Loucy (cell line): ENCODE data around the gene B4GALT2.
A peak's percentile ranks its signal among the peaks of the same experiment; 100 is the strongest.

Source experiments
- H2AFZ ChIP-seq: fragments of 200-600 bp; sonication (generic); 2 replicates; pipeline ENCODE4 v1.6.0; 2016; ENCODE audit warnings: antibody characterized with exemption, mild to moderate bottlenecking, low read length, moderate library complexity
- H3F3A ChIP-seq: fragments of 200-600 bp; 2 replicates; pipeline ENCODE4 v1.6.0; 2016; ENCODE audit warnings: antibody characterized with exemption, low read depth, mild to moderate bottlenecking
- H3K27me3 ChIP-seq: fragments of 200-600 bp; sonication (generic); 2 replicates; pipeline ENCODE4 v1.6.1; 2014; ENCODE audit warnings: low read length, mild to moderate bottlenecking; ENCODE audit not compliant: insufficient read depth, poor library complexity, severe bottlenecking
- H3K36me3 ChIP-seq: fragments of 200-600 bp; sonication (generic); 2 replicates; pipeline ENCODE4 v1.6.1; 2016; ENCODE audit warnings: low read length; ENCODE audit not compliant: insufficient read depth
- H3K4me1 ChIP-seq: fragments of 200-600 bp; sonication (generic); 2 replicates; pipeline ENCODE4 v1.5.1; 2014; ENCODE audit warnings: low read length, mild to moderate bottlenecking; ENCODE audit not compliant: insufficient read depth, poor library complexity, severe bottlenecking
- H3K4me2 ChIP-seq: fragments of 200-600 bp; sonication (generic); 2 replicates; pipeline ENCODE4 v1.6.0; 2014; ENCODE audit warnings: antibody characterized with exemption, low read length, low read depth, mild to moderate bottlenecking; ENCODE audit not compliant: poor library complexity, severe bottlenecking
- H3K4me3 ChIP-seq: fragments of 200-600 bp; sonication (generic); 2 replicates; pipeline ENCODE4 v1.5.1; 2014; ENCODE audit warnings: low read length, mild to moderate bottlenecking, mixed read lengths; ENCODE audit not compliant: poor library complexity, severe bottlenecking
- H3K79me2 ChIP-seq: fragments of 200-600 bp; sonication (generic); 2 replicates; pipeline ENCODE4 v1.6.1; 2014; ENCODE audit warnings: low read length; ENCODE audit not compliant: insufficient read depth
- H3K9ac ChIP-seq: fragments of 200-600 bp; sonication (generic); 2 replicates; pipeline ENCODE4 v1.6.0; 2014; ENCODE audit warnings: mild to moderate bottlenecking, low read depth, low read length, moderate library complexity; ENCODE audit not compliant: poor library complexity, severe bottlenecking
- H3K9me2 ChIP-seq: fragments of 200-600 bp; sonication (generic); replicated peaks from 2 replicates; pipeline ENCODE4 v1.6.1; 2016; ENCODE audit warnings: low read depth, low read length, mixed read lengths
- H3K9me3 ChIP-seq: fragments of 200-600 bp; sonication (generic); 2 replicates; pipeline ENCODE4 v1.6.1; 2014; ENCODE audit warnings: mild to moderate bottlenecking, antibody characterized with exemption, low read length, low read depth; ENCODE audit not compliant: insufficient read depth
- H4K20me1 ChIP-seq: fragments of 200-600 bp; sonication (generic); 2 replicates; pipeline ENCODE4 v1.6.0; 2014; ENCODE audit warnings: antibody characterized with exemption, low read length, mild to moderate bottlenecking; ENCODE audit not compliant: insufficient read depth, poor library complexity, severe bottlenecking
- EZH2phosphoT487 ChIP-seq: fragments of 200-600 bp; IDR thresholded peaks from 2 replicates; pipeline ENCODE4 v1.6.1; 2018; ENCODE audit warnings: antibody characterized with exemption, mild to moderate bottlenecking, moderate library complexity, borderline replicate concordance
- TF ChIP-seq, protein P1 (sequence below): fragments of 200-600 bp; sonication (generic); conservative IDR thresholded peaks from 2 replicates; pipeline ENCODE4 v1.5.1; 2014; ENCODE audit warnings: mild to moderate bottlenecking, antibody characterized with exemption, low read length

B4GALT2 gene

GRCh38 chr1:43994071-43994470 is 15.1 kb downstream of the B4GALT2 start:
- Histone ChIP-seq H3K79me2 (no peaks in the 10 kb centered on the region), H3K27me3 (no peaks in the 10 kb centered on the region), H3K9me2 (no peaks in the 10 kb centered on the region), H4K20me1 (no peaks in the 10 kb centered on the region), H3F3A (no peaks in the 10 kb centered on the region), H3K4me3 (no peak overlapping the region), H2AFZ (no peak overlapping the region), H3K9me3 (no peaks in the 10 kb centered on the region), H3K9ac (no peak overlapping the region), H3K36me3 (no peaks in the 10 kb centered on the region), H3K4me2 (no peak overlapping the region), H3K4me1 (peaks cover 10% of the 10 kb centered on the region)
- TF ChIP-seq, protein P1, sequence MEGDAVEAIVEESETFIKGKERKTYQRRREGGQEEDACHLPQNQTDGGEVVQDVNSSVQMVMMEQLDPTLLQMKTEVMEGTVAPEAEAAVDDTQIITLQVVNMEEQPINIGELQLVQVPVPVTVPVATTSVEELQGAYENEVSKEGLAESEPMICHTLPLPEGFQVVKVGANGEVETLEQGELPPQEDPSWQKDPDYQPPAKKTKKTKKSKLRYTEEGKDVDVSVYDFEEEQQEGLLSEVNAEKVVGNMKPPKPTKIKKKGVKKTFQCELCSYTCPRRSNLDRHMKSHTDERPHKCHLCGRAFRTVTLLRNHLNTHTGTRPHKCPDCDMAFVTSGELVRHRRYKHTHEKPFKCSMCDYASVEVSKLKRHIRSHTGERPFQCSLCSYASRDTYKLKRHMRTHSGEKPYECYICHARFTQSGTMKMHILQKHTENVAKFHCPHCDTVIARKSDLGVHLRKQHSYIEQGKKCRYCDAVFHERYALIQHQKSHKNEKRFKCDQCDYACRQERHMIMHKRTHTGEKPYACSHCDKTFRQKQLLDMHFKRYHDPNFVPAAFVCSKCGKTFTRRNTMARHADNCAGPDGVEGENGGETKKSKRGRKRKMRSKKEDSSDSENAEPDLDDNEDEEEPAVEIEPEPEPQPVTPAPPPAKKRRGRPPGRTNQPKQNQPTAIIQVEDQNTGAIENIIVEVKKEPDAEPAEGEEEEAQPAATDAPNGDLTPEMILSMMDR, result no peak
- TF ChIP-seq EZH2phosphoT487, result no peak

- Histone ChIP-seq H3K9me3 (no peaks in the 10 kb centered on the region), H3K4me2 (no peak overlapping the region)
These were observed 16.1 kb downstream of the B4GALT2 start for GRCh38 chr1:43994794-43995790.

DNA sequence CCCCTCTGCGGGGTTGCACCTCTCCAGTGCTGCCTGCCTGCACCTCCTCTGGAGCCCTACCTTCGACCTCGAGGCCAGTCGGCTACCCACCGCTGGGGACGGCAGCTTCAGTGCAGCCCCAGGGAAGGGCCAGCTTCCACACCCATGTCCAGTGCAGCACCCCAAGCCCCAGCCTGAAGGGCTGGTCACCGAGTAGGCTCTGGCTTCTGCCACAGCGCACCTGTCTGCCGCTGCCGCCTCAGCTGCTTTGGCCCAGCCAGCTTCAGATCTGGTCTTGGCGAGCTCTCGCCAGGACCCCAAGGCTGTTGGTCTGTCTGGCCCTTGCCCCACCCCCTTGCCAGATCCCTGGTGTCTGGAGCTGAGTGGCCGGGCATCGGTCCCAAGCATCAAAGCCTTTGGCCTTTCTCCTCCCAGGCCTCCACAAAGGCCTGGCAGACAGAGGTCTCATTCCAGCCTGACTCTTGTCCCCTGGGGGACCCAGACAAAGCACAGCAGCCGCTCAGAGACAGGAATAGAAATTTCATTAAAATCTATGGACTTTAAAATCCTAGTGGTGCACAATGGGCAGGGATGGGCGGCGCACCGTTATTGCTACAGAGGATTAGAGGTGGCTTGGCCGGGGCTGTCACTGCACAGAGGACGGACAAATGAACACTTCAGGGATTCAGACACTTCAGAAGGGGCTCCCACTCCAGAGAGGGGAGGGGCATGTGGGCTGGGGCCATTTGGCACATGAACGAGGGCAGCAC is 17.1 kb downstream of the B4GALT2 start:
- Histone ChIP-seq H3K27me3 (no peaks in the 10 kb centered on the region), H3K4me3 (no peak overlapping the region), H3K4me2 (no peak overlapping the region)

More at GRCh38 chr1:43994794-43995790, 16.1 kb downstream of the B4GALT2 start:
- no peaks in the 10 kb centered on the region for H3K9me2 ChIP-seq
- peaks cover 10% of the 10 kb centered on the region for H3K4me1 ChIP-seq
- no peaks in the 10 kb centered on the region for H3F3A ChIP-seq
- no peaks in the 10 kb centered on the region for H3K79me2 ChIP-seq
- H3K27me3 ChIP-seq, result no peaks in the 10 kb centered on the region
- H3K4me3 ChIP-seq, result no peak overlapping the region
- no peaks in the 10 kb centered on the region for H4K20me1 ChIP-seq
- H3K36me3 ChIP-seq, result no peaks in the 10 kb centered on the region
- TF ChIP-seq, protein P1, result peak; percentile 63
- no peak for TF ChIP-seq EZH2phosphoT487
- no peak overlapping the region for H3K9ac ChIP-seq
- H2AFZ ChIP-seq, result no peak overlapping the region

More for the DNA sequence above, 17.1 kb downstream of the B4GALT2 start:
- Histone ChIP-seq H3K36me3 (no peaks in the 10 kb centered on the region), H4K20me1 (no peaks in the 10 kb centered on the region), H3K79me2 (no peaks in the 10 kb centered on the region), H3F3A (no peaks in the 10 kb centered on the region), H3K4me1 (peaks cover 10% of the 10 kb centered on the region), H2AFZ (no peak overlapping the region), H3K9ac (no peak overlapping the region), H3K9me3 (no peaks in the 10 kb centered on the region), H3K9me2 (no peaks in the 10 kb centered on the region)
- TF ChIP-seq, protein P1, result no peak
